HG02852 (cell line): ENCODE data around the gene HARS2.
A peak's percentile ranks its signal among the peaks of the same experiment; 100 is the strongest.
"Not testable (repeated sequence)": the region's sequence is repeated elsewhere in the genome, so short reads cannot be mapped to it uniquely, and the experiment has no call there.

ENCODE experiments used
- ATAC-seq: cut with Tn5 transposase; IDR thresholded peaks from one replicate; pipeline ENCODE4 v1.9.1; 2021; ENCODE audit warnings: mild to moderate bottlenecking, moderate library complexity; ENCODE audit not compliant: unreplicated experiment

Gene HARS2

GRCh38 chr5:140700177-140701144, 9.2 kb downstream of the HARS2 start, which contains the start of gene ZMAT2:
ZMAT2 (plus strand) TSS chr5:140700447; CDS start chr5:140700461, 14 bp downstream.
- peak; percentile 96 for ATAC-seq

- no peak for ATAC-seq
Observed at GRCh38 chr5:140707812-140708211, 16.6 kb downstream of the HARS2 start.

- ATAC-seq: not testable (repeated sequence)
Observed at GRCh38 chr5:140708787-140709186, 17.5 kb downstream of the HARS2 start.

GRCh38 chr5:140710899-140711552, 19.8 kb downstream of the HARS2 start:
- ATAC-seq: peak; percentile 90

GRCh38 chr5:140711794-140712193, 20.5 kb downstream of the HARS2 start:
- no peak for ATAC-seq

GRCh38 chr5:140713562-140714094, 22.4 kb downstream of the HARS2 start:
- no peak for ATAC-seq

GRCh38 chr5:140716238-140716637, 25.0 kb downstream of the HARS2 start:
- ATAC-seq: not testable (repeated sequence)

GRCh38 chr5:140718266-140718592, 27.0 kb downstream of the HARS2 start:
- ATAC-seq: no peak

- ATAC-seq: not testable (repeated sequence)
Observed at GRCh38 chr5:140720738-140721137, 29.5 kb downstream of the HARS2 start.

GRCh38 chr5:140721395-140721794, 30.1 kb downstream of the HARS2 start:
- ATAC-seq: not testable (repeated sequence)

- ATAC-seq: peak; percentile 94
Observed at GRCh38 chr5:140725799-140726471, 34.7 kb downstream of the HARS2 start.

- no peak for ATAC-seq
Observed at GRCh38 chr5:140733098-140733497, 41.8 kb downstream of the HARS2 start.

GRCh38 chr5:140734354-140734753, 43.1 kb downstream of the HARS2 start:
- no peak for ATAC-seq

- ATAC-seq: no peak
Observed at GRCh38 chr5:140737486-140737885, 46.2 kb downstream of the HARS2 start.

GRCh38 chr5:140741967-140742366, 50.7 kb downstream of the HARS2 start:
- no peak for ATAC-seq
